Measurements from ENCODE around the gene ANAPC15. TPM values are rescaled to one million over a fixed set of nuclear protein-coding genes. Genes with fewer than 3 reads are reported as not detected.
A peak's percentile ranks its signal among the peaks of the same experiment; 100 is the strongest.

Gene ANAPC15
- total and polyA plus RNA-seq, 2 donors = 56.3 to 89.9 TPM

- peaks cover 0 to 23% of the 10 kb centered on the region in 2 donors for H3K36me3 ChIP-seq (ENCODE audit: control insufficient read depth in 2 of 2, insufficient read depth in 2 of 2, low read length in 1 of 2)
- no peak overlapping the region for H3K27ac ChIP-seq (ENCODE audit: low read depth in 1 of 2, low read length in 1 of 2)
- no peaks in the 10 kb centered on the region for H3K9me3 ChIP-seq (ENCODE audit: control insufficient read depth in 2 of 2, insufficient read depth in 1 of 2, low read length in 1 of 2)
- 98% methylated on average over 3 of the region's 3 CpGs for WGBS
- no peak for DNase-seq (ENCODE audit: low read depth in 6 of 9, low spot score in 9 of 9)
- no peaks in the 10 kb centered on the region for H3K27me3 ChIP-seq (ENCODE audit: control insufficient read depth in 2 of 2, insufficient read depth in 1 of 2, low read length in 1 of 2)
- no peak overlapping the region for H3K4me3 ChIP-seq (ENCODE audit: low read length in 2 of 2)
- peaks cover 3 to 9% of the 10 kb centered on the region in 2 donors for H3K4me1 ChIP-seq (ENCODE audit: control insufficient read depth in 2 of 2, insufficient read depth in 2 of 2, low read length in 2 of 2)
Observed at GRCh38 chr11:72085621-72086351, 26.7 kb downstream of the ANAPC15 start.

GRCh38 chr11:72084965-72085364 lies 27.5 kb downstream of the ANAPC15 start:
- Histone ChIP-seq H3K9me3 (ENCODE audit: control insufficient read depth in 2 of 2, insufficient read depth in 1 of 2, low read length in 1 of 2) (no peaks in the 10 kb centered on the region), H3K36me3 (ENCODE audit: control insufficient read depth in 2 of 2, insufficient read depth in 2 of 2, low read length in 1 of 2) (peaks cover 0 to 19% of the 10 kb centered on the region in 2 donors), H3K27ac (ENCODE audit: low read depth in 1 of 2, low read length in 1 of 2) (no peak overlapping the region), H3K4me3 (ENCODE audit: low read length in 2 of 2) (no peak overlapping the region), H3K4me1 (ENCODE audit: control insufficient read depth in 2 of 2, insufficient read depth in 2 of 2, low read length in 2 of 2) (peaks cover 3 to 8% of the 10 kb centered on the region in 2 donors), H3K27me3 (ENCODE audit: control insufficient read depth in 2 of 2, insufficient read depth in 1 of 2, low read length in 1 of 2) (no peaks in the 10 kb centered on the region)
- 98% methylated on average over 1 of the region's 1 CpG for WGBS
- no peak for DNase-seq (ENCODE audit: low read depth in 6 of 9, low spot score in 9 of 9)

GRCh38 chr11:72084076-72084475 lies 28.4 kb downstream of the ANAPC15 start:
- peaks cover 9 to 17% of the 10 kb centered on the region in 2 donors for H3K4me1 ChIP-seq (ENCODE audit: control insufficient read depth in 2 of 2, insufficient read depth in 2 of 2, low read length in 2 of 2)
- WGBS = 94% methylated on average over 4 of the region's 4 CpGs

GRCh38 chr11:72083414-72083813 lies 29.1 kb downstream of the ANAPC15 start:
- Histone ChIP-seq H3K9me3 (ENCODE audit: control insufficient read depth in 2 of 2, insufficient read depth in 1 of 2, low read length in 1 of 2) (no peaks in the 10 kb centered on the region), H3K4me3 (ENCODE audit: low read length in 2 of 2) (no peak overlapping the region), H3K27me3 (ENCODE audit: control insufficient read depth in 2 of 2, insufficient read depth in 1 of 2, low read length in 1 of 2) (no peaks in the 10 kb centered on the region), H3K4me1 (ENCODE audit: control insufficient read depth in 2 of 2, insufficient read depth in 2 of 2, low read length in 2 of 2) (peaks cover 10 to 23% of the 10 kb centered on the region in 2 donors), H3K27ac (ENCODE audit: low read depth in 1 of 2, low read length in 1 of 2) (peak overlapping the region in 1 of 2 donors; percentile 2), H3K36me3 (ENCODE audit: control insufficient read depth in 2 of 2, insufficient read depth in 2 of 2, low read length in 1 of 2) (peaks cover 0 to 9% of the 10 kb centered on the region in 2 donors)
- 96% methylated on average over 2 of the region's 2 CpGs for WGBS
- no peak for DNase-seq (ENCODE audit: low read depth in 6 of 9, low spot score in 9 of 9)

More at GRCh38 chr11:72084076-72084475, 28.4 kb downstream of the ANAPC15 start:
- Histone ChIP-seq H3K4me3 (ENCODE audit: low read length in 2 of 2) (no peak overlapping the region), H3K36me3 (ENCODE audit: control insufficient read depth in 2 of 2, insufficient read depth in 2 of 2, low read length in 1 of 2) (peaks cover 0 to 13% of the 10 kb centered on the region in 2 donors), H3K27ac (ENCODE audit: low read depth in 1 of 2, low read length in 1 of 2) (no peak overlapping the region), H3K9me3 (ENCODE audit: control insufficient read depth in 2 of 2, insufficient read depth in 1 of 2, low read length in 1 of 2) (no peaks in the 10 kb centered on the region), H3K27me3 (ENCODE audit: control insufficient read depth in 2 of 2, insufficient read depth in 1 of 2, low read length in 1 of 2) (no peaks in the 10 kb centered on the region)
- DNase-seq (ENCODE audit: low read depth in 6 of 9, low spot score in 9 of 9) = no peak

GRCh38 chr11:72081821-72082453 lies 30.6 kb downstream of the ANAPC15 start:
- DNase-seq (ENCODE audit: low read depth in 6 of 9, low spot score in 9 of 9) = no peak
- no peaks in the 10 kb centered on the region for H3K27me3 ChIP-seq (ENCODE audit: control insufficient read depth in 2 of 2, insufficient read depth in 1 of 2, low read length in 1 of 2)
- no peaks in the 10 kb centered on the region for H3K9me3 ChIP-seq (ENCODE audit: control insufficient read depth in 2 of 2, insufficient read depth in 1 of 2, low read length in 1 of 2)
- peaks cover 10 to 23% of the 10 kb centered on the region in 2 donors for H3K4me1 ChIP-seq (ENCODE audit: control insufficient read depth in 2 of 2, insufficient read depth in 2 of 2, low read length in 2 of 2)
- peak overlapping the region in 1 of 2 donors; percentile 30 for H3K27ac ChIP-seq (ENCODE audit: low read depth in 1 of 2, low read length in 1 of 2)
- peaks cover 0 to 6% of the 10 kb centered on the region in 2 donors for H3K36me3 ChIP-seq (ENCODE audit: control insufficient read depth in 2 of 2, insufficient read depth in 2 of 2, low read length in 1 of 2)
- no peak overlapping the region for H3K4me3 ChIP-seq (ENCODE audit: low read length in 2 of 2)
- WGBS = 96% methylated on average over 3 of the region's 3 CpGs

- 82% methylated on average over 21 of the region's 21 CpGs for WGBS
- DNase-seq (ENCODE audit: low read depth in 6 of 9, low spot score in 9 of 9) = no peak
Observed at GRCh38 chr11:72081184-72081644, 31.3 kb downstream of the ANAPC15 start.

GRCh38 chr11:72080326-72081183 lies 31.9 kb downstream of the ANAPC15 start, which contains the start of the genes LRRC51 and NUMA1:
TSS of gene LRRC51 (plus strand) at chr11:72080850. CDS start at chr11:72089084, 8,234 bp downstream.
TSS of gene NUMA1 (minus strand) at chr11:72080542. CDS start at chr11:72035943, 44,599 bp downstream.
- peak; percentile 99 to 100 (median 100) for DNase-seq (ENCODE audit: low read depth in 6 of 9, low spot score in 9 of 9)
- H3K27ac ChIP-seq (ENCODE audit: low read depth in 1 of 2, low read length in 1 of 2) = peak within 1 kb of the TSS; percentile 83 to 87
- peaks cover 0 to 10% of the 10 kb centered on the region in 2 donors for H3K36me3 ChIP-seq (ENCODE audit: control insufficient read depth in 2 of 2, insufficient read depth in 2 of 2, low read length in 1 of 2)
- peaks cover 10 to 23% of the 10 kb centered on the region in 2 donors for H3K4me1 ChIP-seq (ENCODE audit: control insufficient read depth in 2 of 2, insufficient read depth in 2 of 2, low read length in 2 of 2)
- H3K27me3 ChIP-seq (ENCODE audit: control insufficient read depth in 2 of 2, insufficient read depth in 1 of 2, low read length in 1 of 2) = no peaks in the 10 kb centered on the region
- H3K9me3 ChIP-seq (ENCODE audit: control insufficient read depth in 2 of 2, insufficient read depth in 1 of 2, low read length in 1 of 2) = no peaks in the 10 kb centered on the region
- under 1% methylated on average over 60 of the region's 60 CpGs for WGBS
- peak within 1 kb of the TSS; percentile 67 to 70 for H3K4me3 ChIP-seq (ENCODE audit: low read length in 2 of 2)

More at GRCh38 chr11:72081184-72081644, 31.3 kb downstream of the ANAPC15 start:
- H3K9me3 ChIP-seq (ENCODE audit: control insufficient read depth in 2 of 2, insufficient read depth in 1 of 2, low read length in 1 of 2) = no peaks in the 10 kb centered on the region
- no peaks in the 10 kb centered on the region for H3K27me3 ChIP-seq (ENCODE audit: control insufficient read depth in 2 of 2, insufficient read depth in 1 of 2, low read length in 1 of 2)
- H3K4me3 ChIP-seq (ENCODE audit: low read length in 2 of 2) = peak overlapping the region; percentile 54 to 67
- H3K36me3 ChIP-seq (ENCODE audit: control insufficient read depth in 2 of 2, insufficient read depth in 2 of 2, low read length in 1 of 2) = peaks cover 0 to 7% of the 10 kb centered on the region in 2 donors
- peaks cover 10 to 23% of the 10 kb centered on the region in 2 donors for H3K4me1 ChIP-seq (ENCODE audit: control insufficient read depth in 2 of 2, insufficient read depth in 2 of 2, low read length in 2 of 2)
- H3K27ac ChIP-seq (ENCODE audit: low read depth in 1 of 2, low read length in 1 of 2) = peak overlapping the region; percentile 80 to 83

GRCh38 chr11:72079819-72080325 lies 32.6 kb downstream of the ANAPC15 start:
- WGBS = 4% methylated on average over 16 of the region's 16 CpGs
- Histone ChIP-seq H3K9me3 (ENCODE audit: control insufficient read depth in 2 of 2, insufficient read depth in 1 of 2, low read length in 1 of 2) (no peaks in the 10 kb centered on the region), H3K36me3 (ENCODE audit: control insufficient read depth in 2 of 2, insufficient read depth in 2 of 2, low read length in 1 of 2) (peaks cover 0 to 9% of the 10 kb centered on the region in 2 donors), H3K4me1 (ENCODE audit: control insufficient read depth in 2 of 2, insufficient read depth in 2 of 2, low read length in 2 of 2) (peaks cover 10 to 27% of the 10 kb centered on the region in 2 donors), H3K4me3 (ENCODE audit: low read length in 2 of 2) (peak overlapping the region; percentile 67 to 70), H3K27me3 (ENCODE audit: control insufficient read depth in 2 of 2, insufficient read depth in 1 of 2, low read length in 1 of 2) (no peaks in the 10 kb centered on the region), H3K27ac (ENCODE audit: low read depth in 1 of 2, low read length in 1 of 2) (peak overlapping the region; percentile 57 to 87)
- DNase-seq (ENCODE audit: low read depth in 6 of 9, low spot score in 9 of 9) = peak in 1 of 9 donors; percentile 45
